HCT116 (cell line): Measurements from ENCODE around the gene PLCH2.

Source experiments
- POLR2AphosphoS5 ChIP-seq: IDR thresholded peaks from 2 replicates; pipeline ENCODE4 v1.6.1; 2011; ENCODE audit warnings: mild to moderate bottlenecking, low read depth, low read length, moderate library complexity
- SRF ChIP-seq: IDR thresholded peaks from 2 replicates; pipeline ENCODE4 v1.6.1; 2012; ENCODE audit warnings: low read depth
- TF ChIP-seq, protein P1 (sequence below), 3 experiments: fragments of 200-600 bp in 1 of 3; sonication (generic) in 1 of 3; IDR thresholded peaks in 2 of 3; conservative IDR thresholded peaks in 1 of 3; 2 replicates each; pipeline ENCODE4 v1.5.1; 2012 to 2017; ENCODE audit warnings: low read depth in 2 of 3, low read length in 2 of 3, antibody characterized with exemption in 1 of 3, borderline replicate concordance in 1 of 3, control low read depth in 1 of 3, mild to moderate bottlenecking in 1 of 3, mixed read lengths in 1 of 3, mixed run types in 1 of 3, moderate library complexity in 1 of 3; ENCODE audit not compliant: insufficient read depth in 1 of 3

DNA sequence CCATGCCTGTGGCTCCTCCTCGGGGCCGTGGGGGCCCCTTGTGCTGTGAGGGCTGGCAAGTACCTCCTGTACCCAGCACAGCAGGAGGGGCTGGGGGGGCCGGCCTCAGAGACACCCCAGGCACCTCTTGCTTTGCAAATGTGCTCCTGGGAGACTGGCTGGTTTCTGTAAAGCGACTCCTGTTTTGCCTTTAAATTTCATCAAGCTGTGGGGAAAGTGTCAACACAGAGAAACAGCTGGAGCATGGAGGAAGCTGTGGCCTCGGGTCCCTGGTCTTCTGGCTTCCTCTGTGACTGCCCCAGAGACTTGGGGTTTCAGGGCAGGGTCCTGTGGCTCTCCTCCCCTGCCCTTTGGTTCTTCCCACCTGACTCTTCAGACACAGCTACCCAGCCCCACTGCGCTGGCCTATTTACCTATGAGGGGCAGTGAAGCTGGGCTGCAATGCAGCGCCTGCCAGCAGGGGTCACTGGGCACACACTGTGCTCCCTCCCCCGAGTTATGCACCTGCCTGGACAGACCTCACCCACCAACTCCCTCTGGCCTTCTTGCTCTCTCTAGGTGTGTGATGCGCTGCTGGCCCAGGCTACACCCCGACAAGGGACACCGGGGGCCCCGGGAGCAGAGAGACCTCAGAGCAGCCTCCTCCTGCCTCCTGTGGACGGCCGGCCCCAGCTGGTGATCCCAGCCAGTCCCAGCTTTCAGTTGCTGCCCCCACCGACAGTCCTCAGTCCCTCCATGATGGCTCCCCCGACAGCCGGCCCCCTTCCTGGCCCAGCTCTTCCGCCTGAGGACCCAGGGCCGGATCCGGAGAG, 46.1 kb upstream of the PLCH2 start:
- TF ChIP-seq, protein P1, sequence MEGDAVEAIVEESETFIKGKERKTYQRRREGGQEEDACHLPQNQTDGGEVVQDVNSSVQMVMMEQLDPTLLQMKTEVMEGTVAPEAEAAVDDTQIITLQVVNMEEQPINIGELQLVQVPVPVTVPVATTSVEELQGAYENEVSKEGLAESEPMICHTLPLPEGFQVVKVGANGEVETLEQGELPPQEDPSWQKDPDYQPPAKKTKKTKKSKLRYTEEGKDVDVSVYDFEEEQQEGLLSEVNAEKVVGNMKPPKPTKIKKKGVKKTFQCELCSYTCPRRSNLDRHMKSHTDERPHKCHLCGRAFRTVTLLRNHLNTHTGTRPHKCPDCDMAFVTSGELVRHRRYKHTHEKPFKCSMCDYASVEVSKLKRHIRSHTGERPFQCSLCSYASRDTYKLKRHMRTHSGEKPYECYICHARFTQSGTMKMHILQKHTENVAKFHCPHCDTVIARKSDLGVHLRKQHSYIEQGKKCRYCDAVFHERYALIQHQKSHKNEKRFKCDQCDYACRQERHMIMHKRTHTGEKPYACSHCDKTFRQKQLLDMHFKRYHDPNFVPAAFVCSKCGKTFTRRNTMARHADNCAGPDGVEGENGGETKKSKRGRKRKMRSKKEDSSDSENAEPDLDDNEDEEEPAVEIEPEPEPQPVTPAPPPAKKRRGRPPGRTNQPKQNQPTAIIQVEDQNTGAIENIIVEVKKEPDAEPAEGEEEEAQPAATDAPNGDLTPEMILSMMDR (IDR thresholded peaks at IDR 0.05 in 2 of 3, conservative IDR thresholded peaks at IDR 0.05 in 1 of 3; ENCODE audit: borderline replicate concordance in 1 of 3, insufficient read depth in 1 of 3, low read depth in 2 of 3, low read length in 2 of 3), result peak in 2 of 3 experiments; percentile 60 to 62; a peak in 5 of 6 replicates
- TF ChIP-seq POLR2AphosphoS5 (no peak), SRF (no peak)
